Measurements from ENCODE around the gene RAET1E.
A peak's percentile ranks its signal among the peaks of the same experiment; 100 is the strongest.

RAET1E gene

GRCh38 chr6:149884215-149884614 lies 13.7 kb downstream of the RAET1E start:
- Histone ChIP-seq H4K8ac (ENCODE audit: low read depth, low read length) (no peak overlapping the region), H4K91ac (ENCODE audit: low read depth, low read length) (no peak overlapping the region), H3K79me2 (ENCODE audit: control insufficient read depth, insufficient read depth, low read length, poor library complexity) (no peaks in the 10 kb centered on the region), H3K4me1 (ENCODE audit: control insufficient read depth in 1 of 2, insufficient read depth in 2 of 2, low read length in 2 of 2) (no peaks in the 10 kb centered on the region), H3K4me2 (ENCODE audit: low read length) (no peak overlapping the region), H3K9me3 (ENCODE audit: insufficient read depth, low read depth, low read length) (no peaks in the 10 kb centered on the region), H3K14ac (ENCODE audit: low read length) (no peak overlapping the region), H3K23ac (ENCODE audit: low read length) (no peak overlapping the region), H3K9ac (ENCODE audit: low read length) (no peak overlapping the region), H3K4ac (ENCODE audit: low read depth, low read length) (no peak overlapping the region), H2BK120ac (ENCODE audit: insufficient read depth, low read length, poor library complexity) (no peak overlapping the region), H2AFZ (ENCODE audit: insufficient read depth, low read length, poor library complexity) (no peak overlapping the region), H2BK12ac (ENCODE audit: low read length) (no peak overlapping the region), H2BK5ac (ENCODE audit: low read depth, low read length, poor library complexity) (no peak overlapping the region), H3K18ac (ENCODE audit: low read length) (no peak overlapping the region), H3K27ac (ENCODE audit: low read depth, low read length) (no peak overlapping the region), H3K36me3 (ENCODE audit: control insufficient read depth in 1 of 2, insufficient read depth in 2 of 2, low read length in 2 of 2) (no peaks in the 10 kb centered on the region), H3K79me1 (ENCODE audit: low read length) (no peaks in the 10 kb centered on the region), H3K27me3 (ENCODE audit: insufficient read depth, low read length) (no peaks in the 10 kb centered on the region), H4K12ac (ENCODE audit: low read depth, low read length) (no peak overlapping the region), H3K4me3 (ENCODE audit: low read depth, low read length) (no peak overlapping the region), H2AK5ac (ENCODE audit: low read length) (no peak overlapping the region)
- WGBS (ENCODE audit: extremely low coverage, insufficient coverage, insufficient read length): no CpG with 5 or more reads among the region's 11 CpGs
- DNase-seq: peak in 1 of 2 donors; percentile 34

DNA sequence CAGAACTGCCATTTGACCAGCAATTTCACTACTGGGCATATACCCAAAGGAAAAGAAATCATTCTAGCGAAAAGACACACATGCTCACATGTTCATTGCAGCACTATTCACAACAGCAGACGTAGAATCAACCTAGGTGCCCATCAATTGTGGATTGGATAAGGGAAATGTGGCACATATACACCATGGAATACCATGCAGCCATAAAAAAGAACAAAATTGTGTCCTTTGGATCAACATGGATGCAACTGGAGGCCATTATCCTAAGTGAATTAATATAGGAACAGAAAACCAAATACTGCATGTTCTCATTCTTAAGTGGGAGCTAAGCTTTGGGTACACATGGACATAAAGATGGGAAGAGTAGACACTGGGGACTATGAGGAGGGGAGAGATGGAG lies 16.1 kb downstream of the RAET1E start:
- Histone ChIP-seq H3K4me3 (ENCODE audit: low read depth, low read length) (no peak overlapping the region), H3K18ac (ENCODE audit: low read length) (no peak overlapping the region), H3K79me1 (ENCODE audit: low read length) (no peaks in the 10 kb centered on the region), H3K36me3 (ENCODE audit: control insufficient read depth in 1 of 2, insufficient read depth in 2 of 2, low read length in 2 of 2) (no peaks in the 10 kb centered on the region), H4K8ac (ENCODE audit: low read depth, low read length) (no peak overlapping the region), H2AFZ (ENCODE audit: insufficient read depth, low read length, poor library complexity) (no peak overlapping the region), H3K4me1 (ENCODE audit: control insufficient read depth in 1 of 2, insufficient read depth in 2 of 2, low read length in 2 of 2) (no peaks in the 10 kb centered on the region), H3K14ac (ENCODE audit: low read length) (no peak overlapping the region), H3K23ac (ENCODE audit: low read length) (no peak overlapping the region), H2BK120ac (ENCODE audit: insufficient read depth, low read length, poor library complexity) (no peak overlapping the region), H3K79me2 (ENCODE audit: control insufficient read depth, insufficient read depth, low read length, poor library complexity) (no peaks in the 10 kb centered on the region), H3K4ac (ENCODE audit: low read depth, low read length) (no peak overlapping the region), H3K9ac (ENCODE audit: low read length) (no peak overlapping the region), H2AK5ac (ENCODE audit: low read length) (no peak overlapping the region), H3K4me2 (ENCODE audit: low read length) (no peak overlapping the region), H3K9me3 (ENCODE audit: insufficient read depth, low read depth, low read length) (no peaks in the 10 kb centered on the region), H2BK12ac (ENCODE audit: low read length) (no peak overlapping the region), H3K27me3 (ENCODE audit: insufficient read depth, low read length) (no peaks in the 10 kb centered on the region), H4K91ac (ENCODE audit: low read depth, low read length) (no peak overlapping the region), H3K27ac (ENCODE audit: low read depth, low read length) (no peak overlapping the region), H2BK5ac (ENCODE audit: low read depth, low read length, poor library complexity) (no peak overlapping the region), H4K12ac (ENCODE audit: low read depth, low read length) (no peak overlapping the region)
- no CpG with 5 or more reads among the region's 2 CpGs for WGBS (ENCODE audit: extremely low coverage, insufficient coverage, insufficient read length)
- DNase-seq: no peak

DNA sequence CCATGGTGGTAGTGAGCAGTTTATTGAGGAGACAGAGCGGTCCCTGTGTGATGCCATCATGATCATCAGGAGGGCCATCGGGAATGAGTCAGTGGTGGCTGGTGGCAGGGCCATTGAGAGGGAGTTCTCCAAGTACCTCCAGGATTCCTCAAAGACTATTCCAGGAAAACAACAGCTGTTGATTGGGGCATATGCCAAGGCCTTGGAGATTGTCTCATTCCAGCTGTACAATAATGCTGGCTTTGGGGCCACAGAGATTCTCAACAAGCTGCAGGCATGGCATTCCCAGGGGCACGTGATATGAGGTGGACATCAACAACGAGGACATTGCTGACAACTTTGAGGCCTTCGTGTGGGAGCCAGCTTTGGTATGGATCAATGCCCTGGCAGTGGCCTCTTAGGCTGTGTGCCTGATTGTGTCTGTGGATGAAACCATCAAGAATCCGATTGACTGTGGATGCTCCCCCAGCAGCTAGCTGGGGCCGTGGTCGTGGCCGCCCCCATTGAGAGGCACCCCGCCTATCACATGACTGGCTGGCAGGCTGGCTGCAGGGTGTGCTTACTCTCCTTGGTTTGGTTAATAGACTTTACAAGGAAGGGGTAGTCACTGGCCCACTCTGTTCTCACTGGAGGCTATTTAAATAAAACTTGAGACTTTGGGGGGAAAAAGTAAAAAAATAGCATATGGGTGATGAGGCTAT lies 16.7 kb downstream of the RAET1E start:
- no CpG with 5 or more reads among the region's 10 CpGs for WGBS (ENCODE audit: extremely low coverage, insufficient coverage, insufficient read length)

GRCh38 chr6:149877659-149878058 lies 20.3 kb downstream of the RAET1E start:
- Histone ChIP-seq H3K79me1 (ENCODE audit: low read length) (no peaks in the 10 kb centered on the region), H3K9ac (ENCODE audit: low read length) (no peak overlapping the region), H3K14ac (ENCODE audit: low read length) (no peak overlapping the region), H4K8ac (ENCODE audit: low read depth, low read length) (no peak overlapping the region), H3K79me2 (ENCODE audit: control insufficient read depth, insufficient read depth, low read length, poor library complexity) (no peaks in the 10 kb centered on the region), H2BK120ac (ENCODE audit: insufficient read depth, low read length, poor library complexity) (no peak overlapping the region), H2BK12ac (ENCODE audit: low read length) (no peak overlapping the region), H4K12ac (ENCODE audit: low read depth, low read length) (no peak overlapping the region), H3K23ac (ENCODE audit: low read length) (no peak overlapping the region), H3K4me1 (ENCODE audit: control insufficient read depth in 1 of 2, insufficient read depth in 2 of 2, low read length in 2 of 2) (no peaks in the 10 kb centered on the region), H2AFZ (ENCODE audit: insufficient read depth, low read length, poor library complexity) (no peak overlapping the region), H3K36me3 (ENCODE audit: control insufficient read depth in 1 of 2, insufficient read depth in 2 of 2, low read length in 2 of 2) (no peaks in the 10 kb centered on the region), H3K4ac (ENCODE audit: low read depth, low read length) (no peak overlapping the region), H2AK5ac (ENCODE audit: low read length) (no peak overlapping the region), H3K18ac (ENCODE audit: low read length) (no peak overlapping the region), H3K4me2 (ENCODE audit: low read length) (no peak overlapping the region), H3K9me3 (ENCODE audit: insufficient read depth, low read depth, low read length) (no peaks in the 10 kb centered on the region), H4K91ac (ENCODE audit: low read depth, low read length) (no peak overlapping the region), H3K27me3 (ENCODE audit: insufficient read depth, low read length) (no peaks in the 10 kb centered on the region), H3K27ac (ENCODE audit: low read depth, low read length) (no peak overlapping the region), H3K4me3 (ENCODE audit: low read depth, low read length) (no peak overlapping the region), H2BK5ac (ENCODE audit: low read depth, low read length, poor library complexity) (no peak overlapping the region)
- no CpG with 5 or more reads among the region's 1 CpG for WGBS (ENCODE audit: extremely low coverage, insufficient coverage, insufficient read length)
- no peak for DNase-seq

More for the DNA sequence above, 16.7 kb downstream of the RAET1E start:
- DNase-seq: no peak
- H3K9me3 ChIP-seq (ENCODE audit: insufficient read depth, low read depth, low read length): no peaks in the 10 kb centered on the region
- no peak overlapping the region for H2BK5ac ChIP-seq (ENCODE audit: low read depth, low read length, poor library complexity)
- no peak overlapping the region for H4K8ac ChIP-seq (ENCODE audit: low read depth, low read length)
- no peak overlapping the region for H3K14ac ChIP-seq (ENCODE audit: low read length)
- no peak overlapping the region for H4K12ac ChIP-seq (ENCODE audit: low read depth, low read length)
- no peak overlapping the region for H3K27ac ChIP-seq (ENCODE audit: low read depth, low read length)
- H3K4ac ChIP-seq (ENCODE audit: low read depth, low read length): no peak overlapping the region
- no peaks in the 10 kb centered on the region for H3K79me1 ChIP-seq (ENCODE audit: low read length)
- H3K36me3 ChIP-seq (ENCODE audit: control insufficient read depth in 1 of 2, insufficient read depth in 2 of 2, low read length in 2 of 2): no peaks in the 10 kb centered on the region
- H3K27me3 ChIP-seq (ENCODE audit: insufficient read depth, low read length): no peaks in the 10 kb centered on the region
- no peak overlapping the region for H2BK12ac ChIP-seq (ENCODE audit: low read length)
- H2AFZ ChIP-seq (ENCODE audit: insufficient read depth, low read length, poor library complexity): no peak overlapping the region
- H3K4me2 ChIP-seq (ENCODE audit: low read length): no peak overlapping the region
- no peak overlapping the region for H3K9ac ChIP-seq (ENCODE audit: low read length)
- no peak overlapping the region for H3K23ac ChIP-seq (ENCODE audit: low read length)
- H2AK5ac ChIP-seq (ENCODE audit: low read length): no peak overlapping the region
- no peaks in the 10 kb centered on the region for H3K79me2 ChIP-seq (ENCODE audit: control insufficient read depth, insufficient read depth, low read length, poor library complexity)
- H3K18ac ChIP-seq (ENCODE audit: low read length): no peak overlapping the region
- H4K91ac ChIP-seq (ENCODE audit: low read depth, low read length): no peak overlapping the region
- H2BK120ac ChIP-seq (ENCODE audit: insufficient read depth, low read length, poor library complexity): no peak overlapping the region
- H3K4me3 ChIP-seq (ENCODE audit: low read depth, low read length): no peak overlapping the region
- no peaks in the 10 kb centered on the region for H3K4me1 ChIP-seq (ENCODE audit: control insufficient read depth in 1 of 2, insufficient read depth in 2 of 2, low read length in 2 of 2)

Data from trophoblast cell (in vitro differentiated cells and primary cell).